NT2/D1 (cell line): ENCODE data around the gene GDPD1.
"Not testable (repeated sequence)": the region's sequence is repeated elsewhere in the genome, so short reads cannot be mapped to it uniquely, and the experiment has no call there.

Source experiments
- SUZ12 ChIP-seq: IDR thresholded peaks from 2 replicates; pipeline ENCODE4 v1.6.1; 2011; ENCODE audit not compliant: insufficient read length, insufficient read depth; ENCODE audit errors: extremely low read depth
- YY1 ChIP-seq: IDR thresholded peaks from 2 replicates; pipeline ENCODE4 v1.6.1; 2011; ENCODE audit not compliant: insufficient read length, insufficient read depth
- ZNF274 ChIP-seq: IDR thresholded peaks from 2 replicates; pipeline ENCODE4 v1.6.1; 2011; ENCODE audit warnings: mild to moderate bottlenecking, low read depth, low read length

DNA sequence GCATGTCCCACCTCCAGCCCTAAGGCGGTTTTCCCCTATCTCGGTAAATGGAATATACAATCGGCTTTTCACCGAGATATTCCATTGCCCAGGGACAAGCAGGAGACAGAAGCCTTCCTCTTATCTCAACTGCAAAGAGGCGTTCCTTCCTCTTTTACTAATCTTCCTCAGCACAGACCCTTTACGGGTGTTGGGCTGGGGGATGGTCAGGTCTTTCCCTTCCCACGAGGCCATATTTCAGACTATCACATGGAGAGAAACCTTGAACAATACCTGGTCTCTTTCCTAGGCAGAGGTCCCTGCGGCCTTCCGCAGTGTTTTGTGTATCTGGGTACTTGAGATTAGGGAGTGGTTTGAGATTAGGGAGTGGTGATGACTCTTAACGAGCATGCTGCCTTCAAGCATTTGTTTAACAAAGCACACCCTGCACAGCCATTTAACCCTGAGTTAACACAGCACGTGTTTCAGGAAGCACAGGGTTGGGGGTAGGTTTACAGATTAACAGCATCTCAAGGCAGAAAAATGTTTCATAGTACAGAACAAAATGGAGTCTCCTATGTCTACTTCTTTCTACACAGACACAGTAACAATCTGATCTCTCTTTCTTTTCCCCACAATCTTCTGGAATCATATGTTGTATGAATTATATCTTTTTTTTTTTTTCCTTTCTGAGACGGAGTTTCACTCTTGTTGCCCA is 70.1 kb downstream of the GDPD1 start:
- not testable (repeated sequence) for TF ChIP-seq ZNF274, SUZ12, YY1
